Tibial nerve (tissue), 3 donors: Measurements from ENCODE around the gene PRUNE2.

ENCODE experiments used
- CTCF ChIP-seq, 5 experiments: fragments of 200-600 bp in 3 of 5; fragments of 450-650 bp in 2 of 5; sonication (generic) in 3 of 5; IDR thresholded peaks; one replicate each; pipeline ENCODE4 v1.5.1; 2016 to 2019; ENCODE audit warnings: antibody characterized with exemption in 5 of 5, mild to moderate bottlenecking in 3 of 5, moderate library complexity in 2 of 5
- POLR2A ChIP-seq, 2 donors: fragments of 450-650 bp; IDR thresholded peaks; one replicate each; pipeline ENCODE4 v1.6.1; 2017; ENCODE audit warnings: antibody characterized with exemption in 2 of 2, mild to moderate bottlenecking in 2 of 2, moderate library complexity in 2 of 2

GRCh38 chr9:76716085-76716672 lies 189.7 kb downstream of the PRUNE2 start:
- TF ChIP-seq CTCF (IDR thresholded peaks at IDR 0.05) (no peak), POLR2A (IDR thresholded peaks at IDR 0.05) (no peak)
